Trophoblast cell (in vitro differentiated cells and primary cell): ENCODE measurements around the gene TSPAN19.

ENCODE experiments used
- DNase-seq, 2 donors: peaks; one replicate each; pipeline ENCODE4 v3.0.0-alpha.2; 2016
- H2AFZ ChIP-seq: 2 replicates; pipeline ENCODE4 v1.6.1; 2013; ENCODE audit warnings: low read length, moderate library complexity, mild to moderate bottlenecking; ENCODE audit not compliant: insufficient read depth, poor library complexity
- H2AK5ac ChIP-seq: 2 replicates; pipeline ENCODE4 v1.6.1; 2013; ENCODE audit warnings: mild to moderate bottlenecking, low read length
- H2BK120ac ChIP-seq: 2 replicates; pipeline ENCODE4 v1.6.1; 2013; ENCODE audit warnings: low read length, mild to moderate bottlenecking, moderate library complexity; ENCODE audit not compliant: insufficient read depth, poor library complexity
- H2BK12ac ChIP-seq: 2 replicates; pipeline ENCODE4 v1.6.1; 2013; ENCODE audit warnings: mild to moderate bottlenecking, low read length, moderate library complexity
- H2BK5ac ChIP-seq: 2 replicates; pipeline ENCODE4 v1.6.1; 2013; ENCODE audit warnings: low read length, low read depth, moderate library complexity, mild to moderate bottlenecking; ENCODE audit not compliant: poor library complexity
- H3K14ac ChIP-seq: 2 replicates; pipeline ENCODE4 v1.6.1; 2013; ENCODE audit warnings: mild to moderate bottlenecking, low read length
- H3K18ac ChIP-seq: 2 replicates; pipeline ENCODE4 v1.6.1; 2013; ENCODE audit warnings: mild to moderate bottlenecking, low read length
- H3K23ac ChIP-seq: 2 replicates; pipeline ENCODE4 v1.6.1; 2013; ENCODE audit warnings: low read length
- H3K27ac ChIP-seq: 2 replicates; pipeline ENCODE4 v1.5.1; 2013; ENCODE audit warnings: low read depth, mild to moderate bottlenecking, inconsistent platforms, low read length, moderate library complexity
- H3K27me3 ChIP-seq: 2 replicates; pipeline ENCODE4 v1.6.1; 2013; ENCODE audit warnings: inconsistent platforms, mild to moderate bottlenecking, low read length, moderate library complexity; ENCODE audit not compliant: insufficient read depth
- H3K36me3 ChIP-seq, 2 experiments: 1 replicate in 1 of 2; 2 replicates in 1 of 2; pipeline ENCODE4 v1.6.1; 2013; ENCODE audit warnings: low read length in 2 of 2, mild to moderate bottlenecking in 2 of 2, moderate library complexity in 1 of 2; ENCODE audit not compliant: insufficient read depth in 2 of 2, control insufficient read depth in 1 of 2
- H3K4ac ChIP-seq: 2 replicates; pipeline ENCODE4 v1.6.1; 2013; ENCODE audit warnings: low read depth, mild to moderate bottlenecking, low read length, moderate library complexity
- H3K4me1 ChIP-seq, 2 experiments: 1 replicate in 1 of 2; 2 replicates in 1 of 2; pipeline ENCODE4 v1.6.1; 2013; ENCODE audit warnings: low read length in 2 of 2, mild to moderate bottlenecking in 2 of 2, moderate library complexity in 1 of 2; ENCODE audit not compliant: insufficient read depth in 2 of 2, control insufficient read depth in 1 of 2
- H3K4me2 ChIP-seq: 2 replicates; pipeline ENCODE4 v1.6.1; 2013; ENCODE audit warnings: inconsistent platforms, mild to moderate bottlenecking, low read length, moderate library complexity
- H3K4me3 ChIP-seq: 2 replicates; pipeline ENCODE4 v1.5.1; 2013; ENCODE audit warnings: mild to moderate bottlenecking, low read depth, low read length, inconsistent platforms
- H3K79me1 ChIP-seq: one replicate; pipeline ENCODE4 v1.6.1; 2013; ENCODE audit warnings: low read length
- H3K79me2 ChIP-seq: 2 replicates; pipeline ENCODE4 v1.6.1; 2013; ENCODE audit warnings: low read length, mild to moderate bottlenecking; ENCODE audit not compliant: control insufficient read depth, insufficient read depth, poor library complexity
- H3K9ac ChIP-seq: 2 replicates; pipeline ENCODE4 v1.6.1; 2013; ENCODE audit warnings: mild to moderate bottlenecking, low read length
- H3K9me3 ChIP-seq: 2 replicates; pipeline ENCODE4 v1.6.1; 2013; ENCODE audit warnings: low read depth, mild to moderate bottlenecking, control low read depth, inconsistent platforms, low read length; ENCODE audit not compliant: insufficient read depth
- H4K12ac ChIP-seq: 2 replicates; pipeline ENCODE4 v1.6.1; 2013; ENCODE audit warnings: low read depth, mild to moderate bottlenecking, low read length, moderate library complexity
- H4K8ac ChIP-seq: 2 replicates; pipeline ENCODE4 v1.6.1; 2013; ENCODE audit warnings: low read depth, mild to moderate bottlenecking, low read length, moderate library complexity
- H4K91ac ChIP-seq: one replicate; pipeline ENCODE4 v1.6.1; 2013; ENCODE audit warnings: low read depth, mild to moderate bottlenecking, low read length, moderate library complexity
- WGBS: extraction: QIAGEN DNeasy Blood & Tissue Kit; methylation state at CpG from one replicate; pipeline ENCODE4 v1.1.7; 2013; ENCODE audit warnings: missing lambda C conversion rate; ENCODE audit not compliant: insufficient read length, insufficient coverage; ENCODE audit errors: extremely low coverage; 5-methylcytosine and 5-hydroxymethylcytosine counted together

TSPAN19 gene

DNA sequence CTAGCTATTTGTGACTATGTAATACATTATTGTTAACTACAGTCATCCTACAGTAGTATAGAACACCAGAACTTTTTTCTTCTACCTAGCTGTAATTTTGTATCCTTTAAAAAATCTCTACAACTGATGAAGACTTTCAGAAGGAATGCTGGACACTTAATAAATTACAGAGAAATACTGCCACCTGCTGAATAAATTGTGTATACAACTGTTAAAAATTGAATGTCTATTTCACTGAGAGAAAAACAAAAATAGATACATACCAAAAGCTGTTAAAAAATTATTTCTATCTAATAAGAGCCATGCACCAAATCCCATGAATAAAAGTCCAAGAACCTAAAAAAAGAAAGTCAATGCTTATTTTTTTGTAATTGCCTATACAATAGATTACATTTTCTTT lies 6.6 kb downstream of the TSPAN19 start:
- Histone ChIP-seq H2AFZ (no peak overlapping the region), H2BK120ac (no peak overlapping the region), H3K79me2 (no peaks in the 10 kb centered on the region), H3K18ac (no peak overlapping the region), H4K12ac (no peak overlapping the region), H3K23ac (no peak overlapping the region), H3K14ac (no peak overlapping the region), H3K27me3 (no peaks in the 10 kb centered on the region), H2AK5ac (no peak overlapping the region), H3K36me3 (no peaks in the 10 kb centered on the region), H3K4me2 (no peak overlapping the region), H3K27ac (no peak overlapping the region), H3K4ac (no peak overlapping the region), H2BK5ac (no peak overlapping the region), H2BK12ac (no peak overlapping the region), H3K9ac (no peak overlapping the region), H4K8ac (no peak overlapping the region), H3K79me1 (no peaks in the 10 kb centered on the region), H3K4me3 (no peak overlapping the region), H3K4me1 (no peaks in the 10 kb centered on the region), H3K9me3 (no peaks in the 10 kb centered on the region), H4K91ac (no peak overlapping the region)
- peak in 1 of 2 donors; percentile 74 for DNase-seq

- H3K9me3 ChIP-seq: no peaks in the 10 kb centered on the region
- WGBS: no CpG with 5 or more reads among the region's 2 CpGs
- H2AFZ ChIP-seq: no peak overlapping the region
These were observed 18.0 kb downstream of the TSPAN19 start for GRCh38 chr12:85018098-85018497.

DNA sequence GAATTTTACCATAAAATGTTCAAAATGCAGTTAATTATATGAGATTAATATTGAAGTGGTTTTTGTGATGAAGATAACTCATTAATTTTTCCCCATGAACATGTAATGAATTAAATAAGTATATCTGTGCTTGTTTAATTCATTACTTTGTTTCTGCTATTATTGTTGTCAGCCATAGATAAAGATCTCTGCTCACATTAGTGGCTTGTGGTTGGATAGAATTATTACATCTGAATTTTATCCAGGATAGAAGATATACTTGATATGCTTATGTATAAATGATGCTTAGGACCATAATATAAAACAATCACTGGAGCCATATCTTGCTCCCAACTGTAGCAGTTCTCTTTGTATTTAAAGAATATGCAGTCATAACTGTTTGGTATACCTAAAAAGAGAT lies 18.5 kb downstream of the TSPAN19 start:
- Histone ChIP-seq H3K4ac (no peak overlapping the region), H3K27me3 (no peaks in the 10 kb centered on the region), H2BK12ac (no peak overlapping the region), H3K4me2 (no peak overlapping the region), H3K18ac (no peak overlapping the region), H3K4me1 (no peaks in the 10 kb centered on the region), H4K91ac (no peak overlapping the region), H3K14ac (no peak overlapping the region), H3K36me3 (no peaks in the 10 kb centered on the region), H3K9ac (no peak overlapping the region), H3K9me3 (no peaks in the 10 kb centered on the region), H4K12ac (no peak overlapping the region), H3K79me2 (no peaks in the 10 kb centered on the region), H2BK5ac (no peak overlapping the region), H2AK5ac (no peak overlapping the region), H2AFZ (no peak overlapping the region), H3K4me3 (no peak overlapping the region), H4K8ac (no peak overlapping the region), H3K23ac (no peak overlapping the region), H3K79me1 (no peaks in the 10 kb centered on the region), H3K27ac (no peak overlapping the region), H2BK120ac (no peak overlapping the region)
- DNase-seq: no peak

More at GRCh38 chr12:85018098-85018497, 18.0 kb downstream of the TSPAN19 start:
- Histone ChIP-seq H2BK12ac (no peak overlapping the region), H3K36me3 (no peaks in the 10 kb centered on the region), H3K79me2 (no peaks in the 10 kb centered on the region), H4K12ac (no peak overlapping the region), H3K23ac (no peak overlapping the region), H3K9ac (no peak overlapping the region), H3K79me1 (no peaks in the 10 kb centered on the region), H3K4me3 (no peak overlapping the region), H2BK5ac (no peak overlapping the region), H3K4me2 (no peak overlapping the region), H3K27me3 (no peaks in the 10 kb centered on the region), H2BK120ac (no peak overlapping the region), H2AK5ac (no peak overlapping the region), H4K91ac (no peak overlapping the region), H3K18ac (no peak overlapping the region), H3K27ac (no peak overlapping the region), H3K4me1 (no peaks in the 10 kb centered on the region), H3K4ac (no peak overlapping the region), H3K14ac (no peak overlapping the region), H4K8ac (no peak overlapping the region)
- DNase-seq: no peak

- H2BK120ac ChIP-seq: no peak overlapping the region
- H3K9ac ChIP-seq: no peak overlapping the region
- no peaks in the 10 kb centered on the region for H3K27me3 ChIP-seq
- H3K9me3 ChIP-seq: no peaks in the 10 kb centered on the region
- no peak overlapping the region for H4K8ac ChIP-seq
- no peak overlapping the region for H4K91ac ChIP-seq
- no peak overlapping the region for H3K23ac ChIP-seq
- H3K79me2 ChIP-seq: no peaks in the 10 kb centered on the region
- no peak overlapping the region for H3K14ac ChIP-seq
- no peak overlapping the region for H3K4me2 ChIP-seq
- no peak overlapping the region for H3K18ac ChIP-seq
- H3K4me3 ChIP-seq: no peak overlapping the region
- H3K79me1 ChIP-seq: no peaks in the 10 kb centered on the region
- H3K4me1 ChIP-seq: no peaks in the 10 kb centered on the region
- WGBS: no CpG with 5 or more reads among the region's 3 CpGs
- H2BK5ac ChIP-seq: no peak overlapping the region
- no peak overlapping the region for H2AK5ac ChIP-seq
- H3K4ac ChIP-seq: no peak overlapping the region
- DNase-seq: no peak
- H2AFZ ChIP-seq: no peak overlapping the region
- H3K36me3 ChIP-seq: no peaks in the 10 kb centered on the region
- no peak overlapping the region for H4K12ac ChIP-seq
- no peak overlapping the region for H2BK12ac ChIP-seq
- H3K27ac ChIP-seq: no peak overlapping the region
These were observed 18.9 kb downstream of the TSPAN19 start for GRCh38 chr12:85017133-85017532.

GRCh38 chr12:85016413-85016812 lies 19.7 kb downstream of the TSPAN19 start:
- no peaks in the 10 kb centered on the region for H3K36me3 ChIP-seq
- WGBS: no CpG with 5 or more reads among the region's 1 CpG
- no peak overlapping the region for H3K27ac ChIP-seq
- H4K91ac ChIP-seq: no peak overlapping the region
- H2BK120ac ChIP-seq: no peak overlapping the region
- peak in 1 of 2 donors; percentile 41 for DNase-seq
- H4K8ac ChIP-seq: no peak overlapping the region
- no peak overlapping the region for H3K4ac ChIP-seq
- H2AK5ac ChIP-seq: no peak overlapping the region
- no peaks in the 10 kb centered on the region for H3K9me3 ChIP-seq
- no peak overlapping the region for H3K14ac ChIP-seq
- no peak overlapping the region for H3K4me3 ChIP-seq
- H3K79me2 ChIP-seq: no peaks in the 10 kb centered on the region
- H2BK12ac ChIP-seq: no peak overlapping the region
- no peak overlapping the region for H3K23ac ChIP-seq
- no peak overlapping the region for H3K18ac ChIP-seq
- no peak overlapping the region for H2AFZ ChIP-seq
- no peak overlapping the region for H2BK5ac ChIP-seq
- H3K9ac ChIP-seq: no peak overlapping the region
- H3K4me1 ChIP-seq: no peaks in the 10 kb centered on the region
- no peak overlapping the region for H4K12ac ChIP-seq
- H3K4me2 ChIP-seq: no peak overlapping the region
- no peaks in the 10 kb centered on the region for H3K27me3 ChIP-seq
- H3K79me1 ChIP-seq: no peaks in the 10 kb centered on the region
